ENCODE measurements around the gene NUDT14. TPM values are rescaled to one million over a fixed set of nuclear protein-coding genes. Genes with fewer than 3 reads are reported as not detected.
A peak's percentile ranks its signal among the peaks of the same experiment; 100 is the strongest.

The NUDT14 gene
- total and polyA plus RNA-seq, 2 experiments from 2014 or later, result 14.8 to 38.4 TPM

DNA sequence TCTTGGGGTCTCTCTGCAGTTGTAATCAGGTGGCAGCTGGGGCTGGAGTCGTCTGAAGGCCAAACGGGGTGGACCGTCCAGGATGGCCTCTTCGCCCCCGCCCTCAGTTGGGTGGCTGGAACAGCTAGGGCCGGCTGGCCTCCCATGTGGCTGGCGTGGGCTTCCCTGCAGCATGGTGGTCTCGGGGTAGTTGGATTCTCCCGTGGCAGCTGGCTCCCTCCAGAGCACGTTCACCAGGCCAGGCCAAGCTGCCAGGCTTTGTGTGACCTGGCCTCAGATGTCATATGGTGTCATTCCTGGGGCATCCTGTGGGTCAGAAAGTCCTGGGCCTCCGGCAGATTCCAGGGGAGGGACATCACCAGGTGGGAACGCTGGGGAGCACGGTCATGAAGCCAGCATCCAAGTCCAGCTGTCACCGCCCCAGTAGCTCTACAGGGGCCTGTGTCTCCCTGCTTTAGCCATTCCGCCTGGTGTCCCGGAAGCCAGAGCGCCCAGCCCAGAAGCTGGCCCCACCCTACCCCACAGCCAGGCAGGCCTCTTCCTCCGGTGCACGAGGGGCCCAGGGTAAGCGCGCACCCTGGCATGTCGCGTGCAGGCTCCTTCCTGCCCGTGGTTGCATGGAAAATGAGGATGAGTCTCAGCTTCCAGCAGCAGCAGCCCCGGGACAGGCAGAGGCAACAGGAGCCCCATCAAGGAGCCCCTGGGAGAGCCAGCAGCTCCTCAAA, 1.3 kb upstream of the NUDT14 start:
- H3K27ac ChIP-seq (ENCODE audit: low read depth), result no peak overlapping the region
- ATAC-seq, result no peak
- no peak overlapping the region for H3K4me3 ChIP-seq
- no peaks in the 10 kb centered on the region; the same call in 1 of the 2 replicates for H3K4me1 ChIP-seq (ENCODE audit: insufficient read depth)
- Mint-ChIP-seq H3K27ac (no peak overlapping the region), H3K4me3 (peak overlapping the region; percentile 55), H3K4me1 (peaks cover 3% of the 10 kb centered on the region; the same call in 1 of the 3 replicates), H3K36me3 (ENCODE audit: low read depth) (no peaks in the 10 kb centered on the region), H3K9me3 (no peaks in the 10 kb centered on the region; the same call in 2 of the 3 replicates), H3K27me3 (ENCODE audit: insufficient read depth, low read depth, poor library complexity) (peaks cover 24% of the 10 kb centered on the region)
- DNase-seq (ENCODE audit: low spot score), result no peak
- H3F3A ChIP-seq (replicated peaks; ENCODE audit: low read depth), result no peaks in the 10 kb centered on the region
- no peaks in the 10 kb centered on the region for H3K36me3 ChIP-seq (ENCODE audit: insufficient read depth)
- no peaks in the 10 kb centered on the region for H4K20me1 ChIP-seq (replicated peaks; ENCODE audit: insufficient read depth)
- H3K4me2 ChIP-seq, result no peak overlapping the region
- H3K9me2 ChIP-seq (ENCODE audit: insufficient read depth), result no peaks in the 10 kb centered on the region
- no peaks in the 10 kb centered on the region for H3K79me2 ChIP-seq (replicated peaks; ENCODE audit: insufficient read depth)
- no peak for TF ChIP-seq ZNF114 (CRISPR knock-in tag; IDR thresholded peaks at IDR 0.05)
- no peak for TF ChIP-seq ZNF331 (CRISPR knock-in tag; IDR thresholded peaks at IDR 0.05; ENCODE audit: low read depth)
- no peak for TF ChIP-seq STAT1 (IDR thresholded peaks at IDR 0.05; ENCODE audit: unreplicated experiment)
- TF ChIP-seq, protein P1, sequence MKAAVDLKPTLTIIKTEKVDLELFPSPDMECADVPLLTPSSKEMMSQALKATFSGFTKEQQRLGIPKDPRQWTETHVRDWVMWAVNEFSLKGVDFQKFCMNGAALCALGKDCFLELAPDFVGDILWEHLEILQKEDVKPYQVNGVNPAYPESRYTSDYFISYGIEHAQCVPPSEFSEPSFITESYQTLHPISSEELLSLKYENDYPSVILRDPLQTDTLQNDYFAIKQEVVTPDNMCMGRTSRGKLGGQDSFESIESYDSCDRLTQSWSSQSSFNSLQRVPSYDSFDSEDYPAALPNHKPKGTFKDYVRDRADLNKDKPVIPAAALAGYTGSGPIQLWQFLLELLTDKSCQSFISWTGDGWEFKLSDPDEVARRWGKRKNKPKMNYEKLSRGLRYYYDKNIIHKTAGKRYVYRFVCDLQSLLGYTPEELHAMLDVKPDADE (IDR thresholded peaks at IDR 0.05), result no peak
- no peak for TF ChIP-seq EZH2phosphoT487 (IDR thresholded peaks at IDR 0.05; ENCODE audit: unreplicated experiment)
- TF ChIP-seq, protein P2, sequence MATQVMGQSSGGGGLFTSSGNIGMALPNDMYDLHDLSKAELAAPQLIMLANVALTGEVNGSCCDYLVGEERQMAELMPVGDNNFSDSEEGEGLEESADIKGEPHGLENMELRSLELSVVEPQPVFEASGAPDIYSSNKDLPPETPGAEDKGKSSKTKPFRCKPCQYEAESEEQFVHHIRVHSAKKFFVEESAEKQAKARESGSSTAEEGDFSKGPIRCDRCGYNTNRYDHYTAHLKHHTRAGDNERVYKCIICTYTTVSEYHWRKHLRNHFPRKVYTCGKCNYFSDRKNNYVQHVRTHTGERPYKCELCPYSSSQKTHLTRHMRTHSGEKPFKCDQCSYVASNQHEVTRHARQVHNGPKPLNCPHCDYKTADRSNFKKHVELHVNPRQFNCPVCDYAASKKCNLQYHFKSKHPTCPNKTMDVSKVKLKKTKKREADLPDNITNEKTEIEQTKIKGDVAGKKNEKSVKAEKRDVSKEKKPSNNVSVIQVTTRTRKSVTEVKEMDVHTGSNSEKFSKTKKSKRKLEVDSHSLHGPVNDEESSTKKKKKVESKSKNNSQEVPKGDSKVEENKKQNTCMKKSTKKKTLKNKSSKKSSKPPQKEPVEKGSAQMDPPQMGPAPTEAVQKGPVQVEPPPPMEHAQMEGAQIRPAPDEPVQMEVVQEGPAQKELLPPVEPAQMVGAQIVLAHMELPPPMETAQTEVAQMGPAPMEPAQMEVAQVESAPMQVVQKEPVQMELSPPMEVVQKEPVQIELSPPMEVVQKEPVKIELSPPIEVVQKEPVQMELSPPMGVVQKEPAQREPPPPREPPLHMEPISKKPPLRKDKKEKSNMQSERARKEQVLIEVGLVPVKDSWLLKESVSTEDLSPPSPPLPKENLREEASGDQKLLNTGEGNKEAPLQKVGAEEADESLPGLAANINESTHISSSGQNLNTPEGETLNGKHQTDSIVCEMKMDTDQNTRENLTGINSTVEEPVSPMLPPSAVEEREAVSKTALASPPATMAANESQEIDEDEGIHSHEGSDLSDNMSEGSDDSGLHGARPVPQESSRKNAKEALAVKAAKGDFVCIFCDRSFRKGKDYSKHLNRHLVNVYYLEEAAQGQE (IDR thresholded peaks at IDR 0.05; ENCODE audit: unreplicated experiment), result no peak
- no peak for TF ChIP-seq POLR2AphosphoS5 (IDR thresholded peaks at IDR 0.05; ENCODE audit: low read depth)
- no peak for TF ChIP-seq NANOG (IDR thresholded peaks at IDR 0.05; ENCODE audit: borderline replicate concordance)
- H2AFZ ChIP-seq, result no peak overlapping the region
- peaks cover 13% of the 10 kb centered on the region; the same call in 1 of the 2 replicates for H3K27me3 ChIP-seq (ENCODE audit: insufficient read depth)

DNA sequence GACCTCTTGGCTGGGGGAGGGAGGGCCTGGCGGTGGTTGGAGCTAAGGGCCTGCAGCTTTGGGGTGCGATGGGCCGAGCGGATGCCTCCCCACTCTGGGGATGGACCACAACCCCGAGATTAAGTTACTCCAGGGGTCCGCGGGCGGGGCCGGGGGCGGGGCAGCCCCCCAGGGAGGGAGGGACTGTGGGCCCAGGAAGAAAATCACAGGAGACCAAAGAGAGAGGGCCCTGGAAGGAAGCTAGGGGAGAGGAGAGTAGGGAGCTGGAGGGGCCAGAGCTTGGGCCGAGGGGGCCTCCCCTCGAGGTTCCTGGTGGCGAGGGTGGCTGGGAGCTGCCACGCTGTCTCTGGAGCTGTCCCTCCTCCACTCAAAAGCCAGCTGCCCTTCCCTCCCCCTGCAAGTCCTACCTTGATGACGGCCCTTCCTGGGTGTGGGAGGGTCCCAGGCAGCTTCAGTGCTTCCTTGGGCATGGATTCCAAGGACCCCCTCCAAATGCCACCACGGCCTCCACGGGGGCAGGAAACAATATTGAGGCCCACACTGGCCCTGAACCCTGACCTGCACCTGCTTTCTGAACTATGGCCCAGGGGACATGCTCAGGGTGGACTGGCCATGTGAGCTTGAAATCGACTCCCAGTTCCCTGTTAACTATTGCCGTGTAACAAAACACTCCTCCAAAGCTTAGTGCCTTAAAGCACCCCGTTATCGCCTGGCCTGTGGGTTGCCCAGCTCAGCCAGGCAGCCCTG, 610 bp upstream of the NUDT14 start:
- H3K4me1 ChIP-seq (ENCODE audit: insufficient read depth), result no peaks in the 10 kb centered on the region; the same call in 1 of the 2 replicates
- no peak for DNase-seq (ENCODE audit: low spot score)
- no peak overlapping the region for H3K27ac ChIP-seq (ENCODE audit: low read depth)
- Mint-ChIP-seq H3K27ac (no peak overlapping the region), H3K4me3 (peak overlapping the region; percentile 55), H3K27me3 (ENCODE audit: insufficient read depth, low read depth, poor library complexity) (peaks cover 24% of the 10 kb centered on the region), H3K36me3 (ENCODE audit: low read depth) (no peaks in the 10 kb centered on the region), H3K4me1 (peaks cover 3% of the 10 kb centered on the region; the same call in 1 of the 3 replicates), H3K9me3 (no peaks in the 10 kb centered on the region; the same call in 2 of the 3 replicates)
- peak; percentile 28 for ATAC-seq
- H3K9me2 ChIP-seq (ENCODE audit: insufficient read depth), result no peaks in the 10 kb centered on the region
- peak overlapping the region; percentile 76 for H3K4me2 ChIP-seq
- peak overlapping the region; percentile 44 for H3K4me3 ChIP-seq
- no peak overlapping the region for H2AFZ ChIP-seq
- no peaks in the 10 kb centered on the region for H3F3A ChIP-seq (replicated peaks; ENCODE audit: low read depth)
- H3K36me3 ChIP-seq (ENCODE audit: insufficient read depth), result no peaks in the 10 kb centered on the region
- H4K20me1 ChIP-seq (replicated peaks; ENCODE audit: insufficient read depth), result no peaks in the 10 kb centered on the region
- H3K27me3 ChIP-seq (ENCODE audit: insufficient read depth), result peaks cover 13% of the 10 kb centered on the region; the same call in 1 of the 2 replicates
- H3K79me2 ChIP-seq (replicated peaks; ENCODE audit: insufficient read depth), result no peaks in the 10 kb centered on the region
- TF ChIP-seq ZNF114 (CRISPR knock-in tag; IDR thresholded peaks at IDR 0.05) (no peak), EZH2phosphoT487 (IDR thresholded peaks at IDR 0.05; ENCODE audit: unreplicated experiment) (no peak), ZNF331 (CRISPR knock-in tag; IDR thresholded peaks at IDR 0.05; ENCODE audit: low read depth) (no peak), NANOG (IDR thresholded peaks at IDR 0.05; ENCODE audit: borderline replicate concordance) (no peak)
- TF ChIP-seq, protein P1 (IDR thresholded peaks at IDR 0.05), result no peak
